HL-60/S4 treated with retinoic acid at 250 ng/mL for 4 days and 3 days (cell line): ENCODE data around the gene ERBIN.
"Not testable (repeated sequence)": the region's sequence is repeated elsewhere in the genome, so short reads cannot be mapped to it uniquely, and the experiment has no call there.

Experiments
- in situ Hi-C: fragments of 300-500 bp; cut with MboI; formaldehyde crosslinking; loops from 2 replicates; pipeline ENCODE4 v1.7.0; 2022; ENCODE audit warnings: low sequenced_read_pairs

ERBIN gene

GRCh38 chr5:65914641-65915196 lies 11.7 kb upstream of the ERBIN start:
- in situ Hi-C loops: no loop called here

- in situ Hi-C loops: not testable (repeated sequence)
Measured at GRCh38 chr5:65915661-65916060, 10.7 kb upstream of the ERBIN start.

- in situ Hi-C loops: no loop called here
Measured at GRCh38 chr5:65916066-65916465, 10.3 kb upstream of the ERBIN start.

GRCh38 chr5:65916636-65917035 lies 9.7 kb upstream of the ERBIN start:
- in situ Hi-C loops: no loop called here

- in situ Hi-C loops: no loop called here
Measured at GRCh38 chr5:65919773-65920172, 6.6 kb upstream of the ERBIN start.

GRCh38 chr5:65923339-65923738 lies 3.0 kb upstream of the ERBIN start:
- in situ Hi-C loops: no loop called here

GRCh38 chr5:65924366-65925043 lies 1.9 kb upstream of the ERBIN start:
- in situ Hi-C loops: no loop called here

- in situ Hi-C loops: no loop called here
Measured at GRCh38 chr5:65925044-65925600, 1.3 kb upstream of the ERBIN start.

- in situ Hi-C loops: no loop called here
Measured at GRCh38 chr5:65925601-65926275, 637 bp upstream of the ERBIN start.

- in situ Hi-C loops: no loop called here
Measured at GRCh38 chr5:65926893-65927292, 518 bp downstream of the ERBIN start.

- in situ Hi-C loops: no loop called here
Measured at GRCh38 chr5:65927503-65928321, 1.3 kb downstream of the ERBIN start.

GRCh38 chr5:65928322-65928752 lies 2.0 kb downstream of the ERBIN start:
- in situ Hi-C loops: no loop called here

GRCh38 chr5:65928860-65929259 lies 2.5 kb downstream of the ERBIN start:
- in situ Hi-C loops: no loop called here

- in situ Hi-C loops: no loop called here
Measured at GRCh38 chr5:65932676-65933075, 6.3 kb downstream of the ERBIN start.

- in situ Hi-C loops: no loop called here
Measured at GRCh38 chr5:65933295-65933694, 6.9 kb downstream of the ERBIN start.

GRCh38 chr5:65938256-65938655 lies 11.9 kb downstream of the ERBIN start:
- in situ Hi-C loops: no loop called here

GRCh38 chr5:65943771-65944170 lies 17.4 kb downstream of the ERBIN start:
- in situ Hi-C loops: no loop called here

- in situ Hi-C loops: no loop called here
Measured at GRCh38 chr5:65946198-65946745, 19.9 kb downstream of the ERBIN start.

GRCh38 chr5:65948115-65948747 lies 21.9 kb downstream of the ERBIN start:
- in situ Hi-C loops: no loop called here

- in situ Hi-C loops: no loop called here
Measured at GRCh38 chr5:65951330-65951729, 25.0 kb downstream of the ERBIN start.
